HG03025 (cell line): ENCODE measurements around the gene SMPD1.
"Not testable (repeated sequence)": the region's sequence is repeated elsewhere in the genome, so short reads cannot be mapped to it uniquely, and the experiment has no call there.

Experiments
- ATAC-seq: cut with Tn5 transposase; IDR thresholded peaks from one replicate; pipeline ENCODE4 v1.9.1; 2021; ENCODE audit warnings: mild to moderate bottlenecking, moderate library complexity; ENCODE audit not compliant: unreplicated experiment, low FRiP score

The SMPD1 gene

GRCh38 chr11:6387811-6388599 lies 2.3 kb upstream of the SMPD1 start:
- ATAC-seq, result no peak

GRCh38 chr11:6388748-6389147 lies 1.5 kb upstream of the SMPD1 start:
- ATAC-seq, result no peak

- ATAC-seq, result no peak
Measured at GRCh38 chr11:6390718-6391469, 620 bp downstream of the SMPD1 start.

GRCh38 chr11:6391537-6392134 lies 1.4 kb downstream of the SMPD1 start:
- no peak for ATAC-seq

- ATAC-seq, result not testable (repeated sequence)
Measured at GRCh38 chr11:6392251-6392650, 2.0 kb downstream of the SMPD1 start.

GRCh38 chr11:6393989-6394670 lies 3.9 kb downstream of the SMPD1 start:
- no peak for ATAC-seq

- no peak for ATAC-seq
Measured at GRCh38 chr11:6395470-6396060, 5.3 kb downstream of the SMPD1 start.

GRCh38 chr11:6397156-6397555 lies 6.9 kb downstream of the SMPD1 start:
- no peak for ATAC-seq

GRCh38 chr11:6397636-6398035 lies 7.4 kb downstream of the SMPD1 start:
- no peak for ATAC-seq

- no peak for ATAC-seq
Measured at GRCh38 chr11:6400431-6401345, 10.4 kb downstream of the SMPD1 start.

- ATAC-seq, result no peak
Measured at GRCh38 chr11:6401464-6401863, 11.2 kb downstream of the SMPD1 start.

- peak; percentile 43 for ATAC-seq
Measured at GRCh38 chr11:6402061-6402470, 11.8 kb downstream of the SMPD1 start.

GRCh38 chr11:6402561-6402981 lies 12.3 kb downstream of the SMPD1 start:
- peak; percentile 81 for ATAC-seq

- ATAC-seq, result no peak
Measured at GRCh38 chr11:6403539-6403938, 13.3 kb downstream of the SMPD1 start.

GRCh38 chr11:6404342-6405051 lies 14.2 kb downstream of the SMPD1 start:
- ATAC-seq, result no peak

GRCh38 chr11:6405052-6405667 lies 14.9 kb downstream of the SMPD1 start:
- ATAC-seq, result no peak

- no peak for ATAC-seq
Measured at GRCh38 chr11:6405846-6406245, 15.6 kb downstream of the SMPD1 start.

- ATAC-seq, result no peak
Measured at GRCh38 chr11:6406370-6406769, 16.1 kb downstream of the SMPD1 start.
